ENCODE data around the gene DCTPP1. TPM values are rescaled to one million over a fixed set of nuclear protein-coding genes. Genes with fewer than 3 reads are reported as not detected.
A peak's percentile ranks its signal among the peaks of the same experiment; 100 is the strongest.

DCTPP1 gene
- total and polyA plus RNA-seq, 2 experiments from 2014 or later = 20.2 to 45.7 TPM

- Histone ChIP-seq H3K36me3 (ENCODE audit: low read depth) (peaks cover 3% of the 10 kb centered on the region; the same call in 1 of the 2 replicates), H4K20me1 (ENCODE audit: insufficient read depth) (no peaks in the 10 kb centered on the region), H3K4me2 (ENCODE audit: unreplicated experiment) (peak overlapping the region; percentile 79), H3F3A (ENCODE audit: insufficient read depth) (peaks cover 13% of the 10 kb centered on the region), H3K9me3 (ENCODE audit: low read depth) (no peaks in the 10 kb centered on the region), H3K79me2 (ENCODE audit: insufficient read depth) (peaks cover 37% of the 10 kb centered on the region), H3K27ac (peak overlapping the region; percentile 79), H3K4me1 (ENCODE audit: insufficient read depth) (peaks cover 22% of the 10 kb centered on the region), H2AFZ (peak overlapping the region; percentile 89), H3K27me3 (replicated peaks; ENCODE audit: insufficient read depth) (no peaks in the 10 kb centered on the region), H3K9ac (peak overlapping the region; percentile 89), H3K9me2 (ENCODE audit: insufficient read depth) (no peaks in the 10 kb centered on the region), H3K4me3 (peak overlapping the region; percentile 78)
- in situ Hi-C loops (cut with MboI) = loop anchor here (25.0 kb wide), 1 partner anchor 296 kb away; the partner anchor contains the start of genes GDPD3 and MAPK3
- WGBS, 2 experiments (ENCODE audit: low coverage in 1 of 2, low lambda C conversion rate in 2 of 2, missing lambda C conversion rate in 2 of 2) = 6 to 10% methylated on average over 13 to 18 of the region's 19 CpGs
- peak; percentile 56 for DNase-seq
- TF ChIP-seq EZH2phosphoT487 (IDR thresholded peaks at IDR 0.05; ENCODE audit: insufficient read depth, low read depth) (no peak), EZH2 (IDR thresholded peaks at IDR 0.05; ENCODE audit: insufficient read depth, poor library complexity, severe bottlenecking) (no peak)
Observed at GRCh38 chr16:30407804-30408534, 21.9 kb downstream of the DCTPP1 start.

- Histone ChIP-seq H3K36me3 (ENCODE audit: low read depth) (no peaks in the 10 kb centered on the region), H3K4me2 (ENCODE audit: unreplicated experiment) (peak within 1 kb of the TSS; percentile 79), H3K9me2 (ENCODE audit: insufficient read depth) (no peaks in the 10 kb centered on the region), H3F3A (ENCODE audit: insufficient read depth) (peaks cover 13% of the 10 kb centered on the region), H3K27ac (peak within 1 kb of the TSS; percentile 79), H3K79me2 (ENCODE audit: insufficient read depth) (peaks cover 30% of the 10 kb centered on the region), H2AFZ (peak within 1 kb of the TSS; percentile 89), H3K4me3 (peak within 1 kb of the TSS; percentile 78), H3K9me3 (ENCODE audit: low read depth) (no peaks in the 10 kb centered on the region), H3K9ac (peak within 1 kb of the TSS; percentile 89), H4K20me1 (ENCODE audit: insufficient read depth) (no peaks in the 10 kb centered on the region), H3K27me3 (replicated peaks; ENCODE audit: insufficient read depth) (no peaks in the 10 kb centered on the region), H3K4me1 (ENCODE audit: insufficient read depth) (peaks cover 22% of the 10 kb centered on the region)
- TF ChIP-seq EZH2 (IDR thresholded peaks at IDR 0.05; ENCODE audit: insufficient read depth, poor library complexity, severe bottlenecking) = no peak
- no peak for TF ChIP-seq EZH2phosphoT487 (IDR thresholded peaks at IDR 0.05; ENCODE audit: insufficient read depth, low read depth)
- WGBS, 2 experiments (ENCODE audit: low coverage in 1 of 2, low lambda C conversion rate in 2 of 2, missing lambda C conversion rate in 2 of 2) = 0 to 2% methylated on average over 34 to 47 of the region's 65 CpGs
- in situ Hi-C loops (cut with MboI) = loop anchor here (25.0 kb wide), 1 partner anchor 295 kb away; the partner anchor contains the start of genes GDPD3 and MAPK3
- peak; percentile 94 for DNase-seq
Observed at GRCh38 chr16:30407102-30407803, 22.6 kb downstream of the DCTPP1 start, which contains the start of gene ZNF771. Gene ZNF771, plus strand, starts transcription at chr16:30407606. Its CDS starts 448 bp downstream, at chr16:30408054.

GRCh38 chr16:30406795-30407101 lies 23.1 kb downstream of the DCTPP1 start:
- Histone ChIP-seq H3K9me2 (ENCODE audit: insufficient read depth) (no peaks in the 10 kb centered on the region), H3K79me2 (ENCODE audit: insufficient read depth) (peaks cover 25% of the 10 kb centered on the region), H3K4me1 (ENCODE audit: insufficient read depth) (peaks cover 22% of the 10 kb centered on the region), H2AFZ (peak overlapping the region; percentile 89), H3F3A (ENCODE audit: insufficient read depth) (peaks cover 13% of the 10 kb centered on the region), H3K27me3 (replicated peaks; ENCODE audit: insufficient read depth) (no peaks in the 10 kb centered on the region), H3K9me3 (ENCODE audit: low read depth) (no peaks in the 10 kb centered on the region), H3K36me3 (ENCODE audit: low read depth) (no peaks in the 10 kb centered on the region), H3K4me2 (ENCODE audit: unreplicated experiment) (peak overlapping the region; percentile 79), H4K20me1 (ENCODE audit: insufficient read depth) (no peaks in the 10 kb centered on the region), H3K4me3 (peak overlapping the region; percentile 78), H3K27ac (peak overlapping the region; percentile 79), H3K9ac (peak overlapping the region; percentile 89)
- TF ChIP-seq EZH2phosphoT487 (IDR thresholded peaks at IDR 0.05; ENCODE audit: insufficient read depth, low read depth) (no peak), EZH2 (IDR thresholded peaks at IDR 0.05; ENCODE audit: insufficient read depth, poor library complexity, severe bottlenecking) (no peak)
- in situ Hi-C loops (cut with MboI) = loop anchor here (25.0 kb wide), 1 partner anchor 294 kb away; the partner anchor contains the start of genes GDPD3 and MAPK3
- DNase-seq = no peak
- 18 to 19% methylated on average over 14 of the region's 14 CpGs for WGBS, 2 experiments (ENCODE audit: low coverage in 1 of 2, low lambda C conversion rate in 2 of 2, missing lambda C conversion rate in 2 of 2)

GRCh38 chr16:30401768-30402425 lies 27.9 kb downstream of the DCTPP1 start:
- Histone ChIP-seq H3K4me2 (ENCODE audit: unreplicated experiment) (no peak overlapping the region), H3K9me3 (ENCODE audit: low read depth) (no peaks in the 10 kb centered on the region), H3K27me3 (replicated peaks; ENCODE audit: insufficient read depth) (no peaks in the 10 kb centered on the region), H3K4me1 (ENCODE audit: insufficient read depth) (peaks cover 4% of the 10 kb centered on the region; the same call in 1 of the 2 replicates), H3K4me3 (no peak overlapping the region), H3K9ac (no peak overlapping the region), H3K36me3 (ENCODE audit: low read depth) (no peaks in the 10 kb centered on the region), H3K9me2 (ENCODE audit: insufficient read depth) (no peaks in the 10 kb centered on the region), H2AFZ (no peak overlapping the region), H3K79me2 (ENCODE audit: insufficient read depth) (peaks cover 6% of the 10 kb centered on the region), H3K27ac (no peak overlapping the region), H3F3A (ENCODE audit: insufficient read depth) (0 out of 2 replicates have a peak, but pooled peaks cover 13% of the 10 kb centered on the region), H4K20me1 (ENCODE audit: insufficient read depth) (no peaks in the 10 kb centered on the region)
- in situ Hi-C loops (cut with MboI) = loop anchor here (25.0 kb wide), 1 partner anchor 290 kb away; the partner anchor contains the start of genes GDPD3 and MAPK3
- TF ChIP-seq EZH2phosphoT487 (IDR thresholded peaks at IDR 0.05; ENCODE audit: insufficient read depth, low read depth) (no peak), EZH2 (IDR thresholded peaks at IDR 0.05; ENCODE audit: insufficient read depth, poor library complexity, severe bottlenecking) (no peak)
- WGBS, 2 experiments (ENCODE audit: low coverage in 1 of 2, low lambda C conversion rate in 2 of 2, missing lambda C conversion rate in 2 of 2) = 77 to 84% methylated on average over 8 of the region's 8 CpGs
- DNase-seq = no peak

Data from GM23248 (cell line).